Astrocyte (in vitro differentiated cells and primary cell): ENCODE results near the gene CDC25C. TPM values are rescaled to one million over a fixed set of nuclear protein-coding genes. Genes with fewer than 3 reads are reported as not detected.

Experiments used
- DNase-seq: peaks from one replicate; pipeline ENCODE4 v3.0.0-alpha.2; 2010; ENCODE audit warnings: low read depth
- FAIRE-seq: peaks from 2 replicates; lab custom pipeline; 2011; peaks lifted over from hg19 to GRCh38; lab: Jason Lieb, UNC
- H2AFZ ChIP-seq: 2 replicates; pipeline ENCODE4 v1.6.0; 2012; ENCODE audit warnings: low read depth, low read length, inconsistent platforms
- H3K27ac ChIP-seq: 2 replicates; pipeline ENCODE4 v1.5.1; 2011; ENCODE audit warnings: low read depth, low read length, inconsistent platforms
- H3K27me3 ChIP-seq: 2 replicates; pipeline ENCODE4 v1.6.0; 2011; ENCODE audit warnings: low read length, inconsistent platforms; ENCODE audit not compliant: insufficient read depth
- H3K36me3 ChIP-seq: 2 replicates; pipeline ENCODE4 v1.5.1; 2011; ENCODE audit warnings: low read length, inconsistent platforms; ENCODE audit not compliant: insufficient read depth
- H3K4me1 ChIP-seq: 2 replicates; pipeline ENCODE4 v1.5.1; 2011; ENCODE audit warnings: low read length, inconsistent platforms; ENCODE audit not compliant: insufficient read depth
- H3K4me2 ChIP-seq: 2 replicates; pipeline ENCODE4 v1.6.0; 2012; ENCODE audit warnings: low read length, inconsistent platforms
- H3K4me3 ChIP-seq: 2 replicates; pipeline ENCODE4 v1.5.1; 2011; ENCODE audit warnings: low read depth, mild to moderate bottlenecking, low read length, inconsistent platforms; ENCODE audit not compliant: insufficient read depth
- H3K79me2 ChIP-seq: 2 replicates; pipeline ENCODE4 v1.6.0; 2012; ENCODE audit warnings: mild to moderate bottlenecking, low read length, inconsistent platforms; ENCODE audit not compliant: insufficient read depth
- H3K9ac ChIP-seq: 2 replicates; pipeline ENCODE4 v1.6.0; 2012; ENCODE audit warnings: mild to moderate bottlenecking, low read length, inconsistent platforms
- H3K9me3 ChIP-seq: 2 replicates; pipeline ENCODE4 v1.5.1; 2012; ENCODE audit warnings: low read depth, mild to moderate bottlenecking, low read length, inconsistent platforms; ENCODE audit not compliant: insufficient read depth
- H4K20me1 ChIP-seq: 2 replicates; pipeline ENCODE4 v1.6.0; 2012; ENCODE audit warnings: low read length, inconsistent platforms; ENCODE audit not compliant: insufficient read depth
- H3K27ac Mint-ChIP-seq: one replicate; pipeline ENCODE4 v1.8.0; 2021; ENCODE audit warnings: mild to moderate bottlenecking, mixed read lengths; ENCODE audit not compliant: unreplicated experiment
- H3K27me3 Mint-ChIP-seq: one replicate; pipeline ENCODE4 v1.8.0; 2021; ENCODE audit warnings: low read depth, mixed read lengths; ENCODE audit not compliant: unreplicated experiment
- H3K36me3 Mint-ChIP-seq: one replicate; pipeline ENCODE4 v1.8.0; 2021; ENCODE audit warnings: low read depth, mixed read lengths; ENCODE audit not compliant: unreplicated experiment
- H3K4me1 Mint-ChIP-seq: one replicate; pipeline ENCODE4 v1.8.0; 2021; ENCODE audit warnings: low read depth, mixed read lengths; ENCODE audit not compliant: unreplicated experiment
- H3K4me3 Mint-ChIP-seq: one replicate; pipeline ENCODE4 v1.8.0; 2021; ENCODE audit warnings: mild to moderate bottlenecking, moderate library complexity, mixed read lengths; ENCODE audit not compliant: unreplicated experiment
- H3K9me3 Mint-ChIP-seq: one replicate; pipeline ENCODE4 v1.8.0; 2021; ENCODE audit warnings: mild to moderate bottlenecking, mixed read lengths; ENCODE audit not compliant: unreplicated experiment
- CTCF ChIP-seq: IDR thresholded peaks from 2 replicates; pipeline ENCODE4 v1.5.1; 2011; ENCODE audit warnings: low read depth, mild to moderate bottlenecking, inconsistent platforms, low read length, moderate library complexity; ENCODE audit not compliant: insufficient read depth
- EZH2 ChIP-seq: IDR thresholded peaks from 2 replicates; pipeline ENCODE4 v1.6.1; 2012; ENCODE audit warnings: mild to moderate bottlenecking, low read length, inconsistent platforms; ENCODE audit not compliant: insufficient read depth
- total RNA-seq: library from RNA; stranded (reverse); gene quantifications from 2 replicates; pipeline ENCODE4 v1.2.1, GENCODE V29; 2021

Gene CDC25C
- total RNA-seq, 1 donor from 2014 or later: 1.6 TPM

- no peak overlapping the region for H2AFZ ChIP-seq
- no peaks in the 10 kb centered on the region for H3K36me3 Mint-ChIP-seq
Measured at GRCh38 chr5:138276402-138277054, 55.1 kb downstream of the CDC25C start.

DNA sequence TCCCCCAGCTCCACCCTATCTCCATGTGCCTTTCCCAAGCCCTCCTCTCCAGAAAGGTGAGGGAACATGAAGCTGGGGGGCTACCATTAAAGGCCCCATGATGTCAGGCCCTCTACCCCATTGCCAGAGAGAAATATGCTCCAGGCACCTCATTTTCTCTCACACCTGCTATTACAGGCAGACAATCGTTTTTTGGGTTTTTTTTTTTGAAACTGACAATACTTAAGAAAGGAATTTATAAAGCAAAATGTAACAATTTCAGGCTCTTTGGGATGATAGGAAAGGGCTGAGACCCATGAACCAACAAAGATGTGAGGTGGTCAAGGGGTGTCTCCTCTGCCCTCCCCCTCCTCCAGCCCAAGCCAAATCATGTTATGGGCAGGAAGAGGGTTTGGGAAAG, 55.7 kb downstream of the CDC25C start:
- Mint-ChIP-seq H3K27me3 (peaks cover 37% of the 10 kb centered on the region), H3K27ac (no peak overlapping the region), H3K9me3 (no peaks in the 10 kb centered on the region), H3K36me3 (no peaks in the 10 kb centered on the region), H3K4me3 (no peak overlapping the region), H3K4me1 (no peaks in the 10 kb centered on the region)
- H3K4me2 ChIP-seq: no peak overlapping the region
- no peaks in the 10 kb centered on the region for H3K79me2 ChIP-seq
- H3K27me3 ChIP-seq: peaks cover 5% of the 10 kb centered on the region
- H3K27ac ChIP-seq: no peak overlapping the region
- H3K9me3 ChIP-seq: no peaks in the 10 kb centered on the region
- no peak overlapping the region for H3K9ac ChIP-seq
- peaks cover 3% of the 10 kb centered on the region for H3K4me1 ChIP-seq
- TF ChIP-seq EZH2: no peak
- no peak for TF ChIP-seq CTCF
- DNase-seq: no peak
- H3K36me3 ChIP-seq: no peaks in the 10 kb centered on the region
- no peak overlapping the region for H2AFZ ChIP-seq
- FAIRE-seq: no peak
- H3K4me3 ChIP-seq: no peak overlapping the region
- H4K20me1 ChIP-seq: no peaks in the 10 kb centered on the region

More at GRCh38 chr5:138276402-138277054, 55.1 kb downstream of the CDC25C start:
- Histone ChIP-seq H3K79me2 (no peaks in the 10 kb centered on the region), H3K4me2 (no peak overlapping the region), H3K27me3 (peaks cover 5% of the 10 kb centered on the region), H3K27ac (no peak overlapping the region), H3K9me3 (no peaks in the 10 kb centered on the region), H3K4me3 (no peak overlapping the region), H3K36me3 (no peaks in the 10 kb centered on the region), H4K20me1 (no peaks in the 10 kb centered on the region), H3K4me1 (peaks cover 3% of the 10 kb centered on the region), H3K9ac (no peak overlapping the region)
- TF ChIP-seq EZH2 (no peak), CTCF (no peak)
- Mint-ChIP-seq H3K4me3 (peak overlapping the region; percentile 27), H3K9me3 (no peaks in the 10 kb centered on the region), H3K4me1 (no peaks in the 10 kb centered on the region), H3K27me3 (peaks cover 37% of the 10 kb centered on the region), H3K27ac (no peak overlapping the region)
- DNase-seq: no peak
- no peak for FAIRE-seq

DNA sequence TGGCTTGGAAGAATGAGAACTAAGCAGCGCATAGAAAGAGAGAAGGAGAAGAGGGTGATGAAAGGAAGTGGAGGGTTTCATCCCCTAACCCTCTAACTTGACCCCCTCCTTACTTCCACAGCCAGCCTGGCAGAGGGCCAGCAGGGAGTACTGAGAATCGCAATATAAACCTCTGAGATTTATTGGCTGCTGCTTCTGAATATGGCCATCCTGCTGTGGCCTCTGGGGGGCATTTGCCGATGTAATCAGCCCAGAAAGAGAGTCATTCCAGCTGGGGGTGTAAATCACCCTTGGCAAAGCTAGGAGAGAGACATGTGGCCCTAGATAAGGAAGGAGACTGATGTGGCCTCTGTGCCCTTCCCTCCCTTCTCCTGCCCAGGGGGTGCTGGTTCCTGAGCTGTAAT, 56.2 kb downstream of the CDC25C start:
- Histone ChIP-seq H3K27me3 (peaks cover 5% of the 10 kb centered on the region), H3K4me3 (no peak overlapping the region), H3K4me1 (peaks cover 3% of the 10 kb centered on the region), H3K36me3 (no peaks in the 10 kb centered on the region), H3K79me2 (no peaks in the 10 kb centered on the region), H3K9me3 (no peaks in the 10 kb centered on the region), H2AFZ (no peak overlapping the region), H3K27ac (no peak overlapping the region), H3K9ac (no peak overlapping the region), H3K4me2 (no peak overlapping the region), H4K20me1 (no peaks in the 10 kb centered on the region)
- FAIRE-seq (no peak), DNase-seq (no peak)
- H3K9me3 Mint-ChIP-seq: no peaks in the 10 kb centered on the region
- H3K27ac Mint-ChIP-seq: no peak overlapping the region
- H3K4me3 Mint-ChIP-seq: no peak overlapping the region
- TF ChIP-seq CTCF (no peak), EZH2 (no peak)
- H3K36me3 Mint-ChIP-seq: no peaks in the 10 kb centered on the region
- H3K4me1 Mint-ChIP-seq: no peaks in the 10 kb centered on the region
- H3K27me3 Mint-ChIP-seq: peaks cover 37% of the 10 kb centered on the region
